H9 (cell line): ENCODE results near the gene JPH2. TPM values are rescaled to one million over a fixed set of nuclear protein-coding genes. Genes with fewer than 3 reads are reported as not detected.
A peak's percentile ranks its signal among the peaks of the same experiment; 100 is the strongest.

Source experiments
- DNase-seq: peaks from one replicate; pipeline ENCODE4 v3.0.0-alpha.2; 2017
- H2AFZ ChIP-seq: one replicate; pipeline ENCODE4 v1.6.1; 2013; ENCODE audit warnings: mild to moderate bottlenecking, low read length, control low read depth, moderate library complexity
- H2AK5ac ChIP-seq: 2 replicates; pipeline ENCODE4 v1.6.1; 2013; ENCODE audit warnings: low read length, control low read depth, mixed read lengths; ENCODE audit not compliant: insufficient read length
- H2BK120ac ChIP-seq: one replicate; pipeline ENCODE4 v1.6.1; 2013; ENCODE audit warnings: low read depth, mild to moderate bottlenecking, low read length, control low read depth, inconsistent platforms; ENCODE audit not compliant: poor library complexity, severe bottlenecking
- H2BK12ac ChIP-seq: 2 replicates; pipeline ENCODE4 v1.6.1; 2013; ENCODE audit warnings: low read length, control low read depth, mixed read lengths, low read depth; ENCODE audit not compliant: insufficient read length
- H2BK15ac ChIP-seq: 2 replicates; pipeline ENCODE4 v1.6.1; 2013; ENCODE audit warnings: low read depth, low read length, control low read depth
- H2BK20ac ChIP-seq: one replicate; pipeline ENCODE4 v1.6.1; 2013; ENCODE audit warnings: low read depth, mild to moderate bottlenecking, low read length, control low read depth, inconsistent platforms; ENCODE audit not compliant: poor library complexity, severe bottlenecking
- H2BK5ac ChIP-seq: 2 replicates; pipeline ENCODE4 v1.6.1; 2013; ENCODE audit warnings: low read length, control low read depth, mixed read lengths; ENCODE audit not compliant: insufficient read length
- H3K14ac ChIP-seq: 2 replicates; pipeline ENCODE4 v1.6.1; 2013; ENCODE audit warnings: low read length, control low read depth; ENCODE audit not compliant: insufficient read depth
- H3K18ac ChIP-seq: 2 replicates; pipeline ENCODE4 v1.6.1; 2013; ENCODE audit warnings: low read depth, mild to moderate bottlenecking, mixed read lengths, low read length, control low read depth; ENCODE audit not compliant: insufficient read length
- H3K23ac ChIP-seq: 2 replicates; pipeline ENCODE4 v1.6.1; 2013; ENCODE audit warnings: low read length, control low read depth, mixed read lengths, low read depth; ENCODE audit not compliant: insufficient read length
- H3K23me2 ChIP-seq: 2 replicates; pipeline ENCODE4 v1.6.1; 2013; ENCODE audit warnings: low read depth, mild to moderate bottlenecking, mixed read lengths, low read length, control low read depth; ENCODE audit not compliant: insufficient read length, poor library complexity, severe bottlenecking
- H3K27ac ChIP-seq: 2 replicates; pipeline ENCODE4 v1.5.1; 2013; ENCODE audit warnings: low read length, control low read depth, mixed read lengths, low read depth; ENCODE audit not compliant: insufficient read length
- H3K27me3 ChIP-seq: 2 replicates; pipeline ENCODE4 v1.6.1; 2013; ENCODE audit warnings: low read length, control low read depth, inconsistent platforms; ENCODE audit not compliant: insufficient read depth
- H3K4ac ChIP-seq: 2 replicates; pipeline ENCODE4 v1.6.1; 2013; ENCODE audit warnings: low read depth, mild to moderate bottlenecking, control low read depth, inconsistent platforms, low read length, moderate library complexity
- H3K4me1 ChIP-seq: 2 replicates; pipeline ENCODE4 v1.6.1; 2013; ENCODE audit warnings: low read length, control low read depth, inconsistent platforms; ENCODE audit not compliant: insufficient read depth
- H3K4me2 ChIP-seq: 2 replicates; pipeline ENCODE4 v1.6.1; 2013; ENCODE audit warnings: low read length, control low read depth, mixed read lengths; ENCODE audit not compliant: insufficient read length, insufficient read depth
- H3K56ac ChIP-seq: 2 replicates; pipeline ENCODE4 v1.6.1; 2013; ENCODE audit warnings: low read depth, mild to moderate bottlenecking, mixed read lengths, low read length, control low read depth; ENCODE audit not compliant: insufficient read length
- H3K79me1 ChIP-seq: 2 replicates; pipeline ENCODE4 v1.6.1; 2013; ENCODE audit warnings: low read depth, mild to moderate bottlenecking, moderate library complexity, low read length, control low read depth, inconsistent platforms; ENCODE audit not compliant: insufficient read depth, poor library complexity, severe bottlenecking
- H3K79me2 ChIP-seq: 2 replicates; pipeline ENCODE4 v1.6.1; 2013; ENCODE audit warnings: low read length, control low read depth, inconsistent platforms; ENCODE audit not compliant: insufficient read depth
- H3K9ac ChIP-seq: 2 replicates; pipeline ENCODE4 v1.6.1; 2013; ENCODE audit warnings: low read length, control low read depth, mixed read lengths; ENCODE audit not compliant: insufficient read length; ENCODE audit errors: extremely low read depth
- H3K9me3 ChIP-seq: one replicate; pipeline ENCODE4 v1.6.1; 2013; ENCODE audit warnings: low read depth, low read length, inconsistent platforms; ENCODE audit not compliant: control insufficient read depth
- H3T11ph ChIP-seq: one replicate; pipeline ENCODE4 v1.6.1; 2013; ENCODE audit warnings: mild to moderate bottlenecking, low read length, control low read depth, inconsistent platforms
- H4K20me1 ChIP-seq: one replicate; pipeline ENCODE4 v1.6.1; 2013; ENCODE audit not compliant: control insufficient read depth, insufficient read length, insufficient read depth
- H4K5ac ChIP-seq: 2 replicates; pipeline ENCODE4 v1.6.1; 2013; ENCODE audit warnings: low read depth, mild to moderate bottlenecking, mixed read lengths, low read length, control low read depth; ENCODE audit not compliant: insufficient read length
- H4K8ac ChIP-seq: replicated peaks from 2 replicates; pipeline ENCODE4 v1.6.1; 2013; ENCODE audit warnings: low read length, control low read depth, mixed read lengths, low read depth; ENCODE audit not compliant: insufficient read length
- H4K91ac ChIP-seq: 2 replicates; pipeline ENCODE4 v1.6.1; 2013; ENCODE audit warnings: low read depth, mild to moderate bottlenecking, moderate library complexity, mixed read lengths, low read length, control low read depth; ENCODE audit not compliant: insufficient read length
- H3K27ac Mint-ChIP-seq, 3 experiments: 2 replicates in 2 of 3; 3 replicates in 1 of 3; pipeline ENCODE4 v1.8.0; 2020 to 2021; ENCODE audit warnings: mixed read lengths in 3 of 3, mild to moderate bottlenecking in 1 of 3, moderate library complexity in 1 of 3
- H3K27me3 Mint-ChIP-seq: 2 replicates; pipeline ENCODE4 v1.8.0; 2021; ENCODE audit warnings: low read depth, mild to moderate bottlenecking, moderate library complexity, mixed read lengths
- H3K36me3 Mint-ChIP-seq, 3 experiments: 2 replicates in 2 of 3; 3 replicates in 1 of 3; pipeline ENCODE4 v1.8.0; 2020 to 2021; ENCODE audit warnings: low read depth in 3 of 3, mixed read lengths in 3 of 3; ENCODE audit not compliant: insufficient read depth in 1 of 3
- H3K4me1 Mint-ChIP-seq, 2 experiments: 2 replicates each; pipeline ENCODE4 v1.8.0; 2020; ENCODE audit warnings: mixed read lengths in 2 of 2
- H3K4me3 Mint-ChIP-seq, 2 experiments: 2 replicates in 1 of 2; 3 replicates in 1 of 2; pipeline ENCODE4 v1.8.0; 2020 to 2021; ENCODE audit warnings: mild to moderate bottlenecking in 2 of 2, mixed read lengths in 2 of 2, moderate library complexity in 1 of 2
- H3K9me3 Mint-ChIP-seq, 2 experiments: 2 replicates in 1 of 2; 3 replicates in 1 of 2; pipeline ENCODE4 v1.8.0; 2020; ENCODE audit warnings: mild to moderate bottlenecking in 2 of 2, mixed read lengths in 2 of 2, moderate library complexity in 1 of 2
- WGBS: extraction: QIAGEN DNeasy Blood & Tissue Kit; methylation state at CpG from one replicate; pipeline ENCODE4 v1.1.7; 2013; ENCODE audit warnings: missing lambda C conversion rate, low lambda C conversion rate, mixed read lengths; ENCODE audit not compliant: insufficient read length; ENCODE audit errors: extremely low coverage; 5-methylcytosine and 5-hydroxymethylcytosine counted together
- total RNA-seq: library from RNA; stranded (reverse); gene quantifications from 2 replicates; pipeline ENCODE4 v1.2.1, GENCODE V29; 2021
- TF ChIP-seq, protein P1 (sequence below): fragments of 200-600 bp; sonication (generic); conservative IDR thresholded peaks from 3 replicates; pipeline ENCODE4 v1.8.0; 2021; ENCODE audit warnings: antibody characterized with exemption, mild to moderate bottlenecking

Gene JPH2
- total RNA-seq, 1 experiment from 2014 or later, result 0.31 TPM

DNA sequence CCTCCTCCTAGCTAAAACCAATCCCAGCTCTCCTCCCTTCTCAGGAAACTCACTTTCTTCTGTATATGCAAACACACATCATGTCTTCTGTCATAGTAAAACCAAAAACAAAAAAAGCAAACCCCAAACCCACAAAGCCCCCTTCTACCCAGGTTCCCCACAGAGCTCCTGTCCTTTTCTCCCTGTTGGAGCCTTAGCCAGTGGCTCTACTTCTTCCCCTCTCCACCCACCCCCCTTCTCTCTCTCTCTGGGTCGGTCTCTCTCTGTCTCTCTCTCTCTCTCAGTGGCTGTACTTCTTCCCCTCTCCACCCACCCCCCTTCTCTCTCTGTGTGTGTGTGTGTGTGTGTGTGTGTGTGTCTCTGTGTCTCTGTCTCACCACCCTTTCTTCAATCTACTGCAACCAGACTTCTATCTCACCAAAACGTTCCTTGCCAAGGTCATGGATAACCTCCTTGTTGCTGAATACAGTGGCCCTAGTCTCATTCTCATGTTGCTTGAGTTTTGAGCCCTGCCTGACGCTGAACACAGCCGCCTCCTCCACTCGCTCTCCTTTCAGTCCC lies 32.3 kb upstream of the JPH2 start:
- peak overlapping the region; percentile 1 to 69 (median 42); a peak in 5 of 7 replicates for H3K27ac Mint-ChIP-seq
- no peak overlapping the region for H3K18ac ChIP-seq
- H3K23me2 ChIP-seq, result no peaks in the 10 kb centered on the region
- H3K9me3 ChIP-seq, result no peaks in the 10 kb centered on the region
- H3T11ph ChIP-seq, result no peak overlapping the region
- no peaks in the 10 kb centered on the region for H3K36me3 Mint-ChIP-seq
- H2BK15ac ChIP-seq, result no peak overlapping the region
- DNase-seq, result no peak
- 0 out of 5 replicates have a peak overlapping the region, but pooled peaks of 1 of the 2 experiments have one; percentile 6 for H3K4me3 Mint-ChIP-seq
- H2AK5ac ChIP-seq, result no peak overlapping the region
- no peak overlapping the region for H3K4me2 ChIP-seq
- H3K56ac ChIP-seq, result no peak overlapping the region
- H4K91ac ChIP-seq, result no peak overlapping the region
- H4K5ac ChIP-seq, result no peak overlapping the region
- H4K8ac ChIP-seq, result no peak overlapping the region
- no peak overlapping the region for H2BK12ac ChIP-seq
- TF ChIP-seq, protein P1, sequence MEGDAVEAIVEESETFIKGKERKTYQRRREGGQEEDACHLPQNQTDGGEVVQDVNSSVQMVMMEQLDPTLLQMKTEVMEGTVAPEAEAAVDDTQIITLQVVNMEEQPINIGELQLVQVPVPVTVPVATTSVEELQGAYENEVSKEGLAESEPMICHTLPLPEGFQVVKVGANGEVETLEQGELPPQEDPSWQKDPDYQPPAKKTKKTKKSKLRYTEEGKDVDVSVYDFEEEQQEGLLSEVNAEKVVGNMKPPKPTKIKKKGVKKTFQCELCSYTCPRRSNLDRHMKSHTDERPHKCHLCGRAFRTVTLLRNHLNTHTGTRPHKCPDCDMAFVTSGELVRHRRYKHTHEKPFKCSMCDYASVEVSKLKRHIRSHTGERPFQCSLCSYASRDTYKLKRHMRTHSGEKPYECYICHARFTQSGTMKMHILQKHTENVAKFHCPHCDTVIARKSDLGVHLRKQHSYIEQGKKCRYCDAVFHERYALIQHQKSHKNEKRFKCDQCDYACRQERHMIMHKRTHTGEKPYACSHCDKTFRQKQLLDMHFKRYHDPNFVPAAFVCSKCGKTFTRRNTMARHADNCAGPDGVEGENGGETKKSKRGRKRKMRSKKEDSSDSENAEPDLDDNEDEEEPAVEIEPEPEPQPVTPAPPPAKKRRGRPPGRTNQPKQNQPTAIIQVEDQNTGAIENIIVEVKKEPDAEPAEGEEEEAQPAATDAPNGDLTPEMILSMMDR, result no peak
- no peak overlapping the region for H2BK120ac ChIP-seq
- no peak overlapping the region for H3K27ac ChIP-seq
- no peak overlapping the region for H3K9ac ChIP-seq
- no peak overlapping the region for H3K4ac ChIP-seq
- H3K4me1 ChIP-seq, result no peaks in the 10 kb centered on the region
- no peaks in the 10 kb centered on the region for H3K79me2 ChIP-seq
- no peaks in the 10 kb centered on the region for H3K9me3 Mint-ChIP-seq
- H3K79me1 ChIP-seq, result no peaks in the 10 kb centered on the region
- H3K27me3 Mint-ChIP-seq, result no peaks in the 10 kb centered on the region
- H3K4me1 Mint-ChIP-seq, result peaks cover 23 to 30% of the 10 kb centered on the region in 2 experiments
- no CpG with 5 or more reads among the region's 5 CpGs for WGBS
- no peak overlapping the region for H2BK5ac ChIP-seq
- H3K14ac ChIP-seq, result no peak overlapping the region
- H2AFZ ChIP-seq, result no peak overlapping the region
- no peaks in the 10 kb centered on the region for H3K27me3 ChIP-seq
- H4K20me1 ChIP-seq, result no peaks in the 10 kb centered on the region
- H2BK20ac ChIP-seq, result no peak overlapping the region
- H3K23ac ChIP-seq, result no peak overlapping the region
